Type B pancreatic cell (in vitro differentiated cells): ENCODE results near the gene VSIR. TPM values are rescaled to one million over a fixed set of nuclear protein-coding genes. Genes with fewer than 3 reads are reported as not detected.

Source experiments
- DNase-seq: peaks from one replicate; pipeline ENCODE4 v3.0.0; 2021; ENCODE audit warnings: mixed read lengths; ENCODE audit not compliant: unreplicated experiment; ENCODE audit errors: extremely low spot score
- H3K27ac Mint-ChIP-seq: 2 replicates; pipeline ENCODE4 v1.8.0; 2021; ENCODE audit warnings: mild to moderate bottlenecking, mixed read lengths
- H3K27me3 Mint-ChIP-seq: 2 replicates; pipeline ENCODE4 v1.8.0; 2021; ENCODE audit warnings: mixed read lengths
- H3K36me3 Mint-ChIP-seq: 2 replicates; pipeline ENCODE4 v1.8.0; 2021; ENCODE audit warnings: mixed read lengths
- H3K4me1 Mint-ChIP-seq: one replicate; pipeline ENCODE4 v1.8.0; 2021; ENCODE audit warnings: mixed read lengths; ENCODE audit not compliant: unreplicated experiment
- H3K4me3 Mint-ChIP-seq: 2 replicates; pipeline ENCODE4 v1.8.0; 2021; ENCODE audit warnings: mild to moderate bottlenecking, mixed read lengths
- H3K9me3 Mint-ChIP-seq: 2 replicates; pipeline ENCODE4 v1.8.0; 2021; ENCODE audit warnings: mixed read lengths
- CTCF ChIP-seq: fragments of 200-600 bp; sonication (generic); conservative IDR thresholded peaks from 2 replicates; pipeline ENCODE4 v1.5.0; 2021; ENCODE audit warnings: antibody characterized with exemption, mild to moderate bottlenecking
- total RNA-seq: library from RNA; stranded (reverse); gene quantifications from 2 replicates; pipeline ENCODE4 v1.2.1, GENCODE V29; 2021; ENCODE audit warnings: low replicate concordance

Gene VSIR
- total RNA-seq, 1 donor from 2014 or later: 47.0 TPM

- H3K36me3 Mint-ChIP-seq: no peaks in the 10 kb centered on the region
- H3K9me3 Mint-ChIP-seq: no peaks in the 10 kb centered on the region
- H3K4me1 Mint-ChIP-seq: peaks cover 23% of the 10 kb centered on the region
- no peak overlapping the region for H3K27ac Mint-ChIP-seq
- TF ChIP-seq CTCF: no peak
- no peak overlapping the region for H3K4me3 Mint-ChIP-seq
- DNase-seq: no peak
- H3K27me3 Mint-ChIP-seq: no peaks in the 10 kb centered on the region
These were observed 30.1 kb downstream of the VSIR start for GRCh38 chr10:71743089-71743838.

GRCh38 chr10:71742301-71743088, 30.8 kb downstream of the VSIR start:
- H3K27ac Mint-ChIP-seq: no peak overlapping the region
- no peak overlapping the region for H3K4me3 Mint-ChIP-seq
- peaks cover 26% of the 10 kb centered on the region for H3K4me1 Mint-ChIP-seq
- no peaks in the 10 kb centered on the region for H3K27me3 Mint-ChIP-seq
- H3K36me3 Mint-ChIP-seq: no peaks in the 10 kb centered on the region
- TF ChIP-seq CTCF: no peak
- no peak for DNase-seq
- H3K9me3 Mint-ChIP-seq: no peaks in the 10 kb centered on the region

- no peaks in the 10 kb centered on the region for H3K36me3 Mint-ChIP-seq
- DNase-seq: no peak
- no peak overlapping the region for H3K4me3 Mint-ChIP-seq
- TF ChIP-seq CTCF: no peak
- H3K27ac Mint-ChIP-seq: no peak overlapping the region
- peaks cover 24% of the 10 kb centered on the region for H3K4me1 Mint-ChIP-seq
- H3K9me3 Mint-ChIP-seq: no peaks in the 10 kb centered on the region
- H3K27me3 Mint-ChIP-seq: no peaks in the 10 kb centered on the region
These were observed 31.6 kb downstream of the VSIR start for GRCh38 chr10:71741671-71742070.

GRCh38 chr10:71741029-71741428, 32.3 kb downstream of the VSIR start:
- no peak for DNase-seq
- no peak for TF ChIP-seq CTCF
- H3K4me1 Mint-ChIP-seq: peaks cover 23% of the 10 kb centered on the region
- H3K36me3 Mint-ChIP-seq: no peaks in the 10 kb centered on the region
- no peaks in the 10 kb centered on the region for H3K9me3 Mint-ChIP-seq
- no peak overlapping the region for H3K27ac Mint-ChIP-seq
- H3K4me3 Mint-ChIP-seq: no peak overlapping the region
- H3K27me3 Mint-ChIP-seq: no peaks in the 10 kb centered on the region

- no peak for TF ChIP-seq CTCF
- no peak for DNase-seq
- Mint-ChIP-seq H3K4me3 (no peak overlapping the region), H3K9me3 (no peaks in the 10 kb centered on the region), H3K27ac (no peak overlapping the region), H3K36me3 (no peaks in the 10 kb centered on the region), H3K4me1 (peaks cover 19% of the 10 kb centered on the region), H3K27me3 (no peaks in the 10 kb centered on the region)
These were observed 33.2 kb downstream of the VSIR start for GRCh38 chr10:71740069-71740653.
